Measurements from ENCODE around the gene GNPTAB. TPM values are rescaled to one million over a fixed set of nuclear protein-coding genes. Genes with fewer than 3 reads are reported as not detected.
"Not testable (repeated sequence)": the region's sequence is repeated elsewhere in the genome, so short reads cannot be mapped to it uniquely, and the experiment has no call there.

Gene GNPTAB
- total RNA-seq, 4 donors from 2014 or later = 27.1 to 91.6 (median 31.3) TPM

- H3K9me3 ChIP-seq = no peaks in the 10 kb centered on the region
- no peaks in the 10 kb centered on the region for H3K27me3 ChIP-seq
- H3K36me3 ChIP-seq = no peaks in the 10 kb centered on the region
- no peak overlapping the region for H3K27ac ChIP-seq
- no peak for DNase-seq
- H3K4me1 ChIP-seq = peaks cover 0 to 2% (median 0%) of the 10 kb centered on the region in 4 donors
- H3K4me3 ChIP-seq = no peak overlapping the region
- no peak for TF ChIP-seq POLR2A (IDR thresholded peaks at IDR 0.05)
- TF ChIP-seq CTCF (IDR thresholded peaks at IDR 0.05) = no peak
These were observed 31.5 kb upstream of the GNPTAB start for GRCh38 chr12:101862245-101862644.

DNA sequence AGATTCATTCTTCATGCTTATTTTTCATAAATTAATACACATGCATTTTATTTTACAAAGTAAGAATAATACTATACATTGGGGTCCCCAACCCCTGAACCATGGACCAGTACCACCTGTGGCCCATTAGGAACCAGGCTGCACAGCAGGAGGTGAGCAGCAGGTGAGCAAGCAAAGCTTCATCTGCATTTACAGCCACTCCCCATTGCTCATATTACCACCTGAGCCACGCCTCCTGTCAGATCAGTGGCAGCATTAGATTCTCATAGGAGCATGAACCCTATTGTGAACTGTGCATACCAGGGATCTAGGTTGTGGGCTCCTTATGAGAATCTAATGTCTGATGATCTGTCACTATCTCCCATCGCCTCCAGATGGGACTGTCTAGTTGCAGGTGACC lies 30.9 kb upstream of the GNPTAB start:
- DNase-seq, H3K9me3 ChIP-seq, H3K4me3 ChIP-seq, H3K27me3 ChIP-seq, H3K36me3 ChIP-seq, H3K4me1 ChIP-seq, H3K27ac ChIP-seq: not testable (repeated sequence)

- no peak for DNase-seq
- TF ChIP-seq CTCF (IDR thresholded peaks at IDR 0.05) (no peak), POLR2A (IDR thresholded peaks at IDR 0.05) (no peak)
- H3K4me1 ChIP-seq = peaks cover 0 to 8% (median 0%) of the 10 kb centered on the region in 4 donors
- no peaks in the 10 kb centered on the region for H3K9me3 ChIP-seq
- H3K36me3 ChIP-seq = no peaks in the 10 kb centered on the region
- no peak overlapping the region for H3K27ac ChIP-seq
- H3K27me3 ChIP-seq = no peaks in the 10 kb centered on the region
- H3K4me3 ChIP-seq = no peak overlapping the region
These were observed 29.2 kb upstream of the GNPTAB start for GRCh38 chr12:101859664-101860607.

DNA sequence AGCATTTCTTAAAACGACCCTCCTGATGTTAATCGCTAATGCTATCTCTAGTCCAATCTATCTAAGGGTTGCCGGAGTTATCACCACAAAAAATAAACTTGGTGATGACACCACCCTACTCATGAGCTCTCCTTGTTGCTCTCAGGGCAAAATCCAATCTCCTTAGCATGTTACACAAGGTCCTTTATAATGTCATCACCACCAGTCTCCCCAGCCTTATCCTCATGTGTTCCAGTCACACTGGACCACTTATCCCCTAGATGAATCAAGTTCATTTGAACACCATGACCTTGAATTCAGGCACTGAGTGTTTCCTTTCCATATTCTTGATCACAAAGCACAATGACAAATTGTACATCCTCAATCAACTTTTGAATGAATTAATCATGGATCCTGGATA lies 27.6 kb upstream of the GNPTAB start:
- Histone ChIP-seq H3K36me3 (no peaks in the 10 kb centered on the region), H3K27ac (no peak overlapping the region), H3K27me3 (no peaks in the 10 kb centered on the region), H3K9me3 (no peaks in the 10 kb centered on the region), H3K4me1 (peaks cover 0 to 8% (median 0%) of the 10 kb centered on the region in 4 donors), H3K4me3 (no peak overlapping the region)
- TF ChIP-seq CTCF (IDR thresholded peaks at IDR 0.05) = no peak
- TF ChIP-seq POLR2A (IDR thresholded peaks at IDR 0.05) = no peak
- no peak for DNase-seq

DNA sequence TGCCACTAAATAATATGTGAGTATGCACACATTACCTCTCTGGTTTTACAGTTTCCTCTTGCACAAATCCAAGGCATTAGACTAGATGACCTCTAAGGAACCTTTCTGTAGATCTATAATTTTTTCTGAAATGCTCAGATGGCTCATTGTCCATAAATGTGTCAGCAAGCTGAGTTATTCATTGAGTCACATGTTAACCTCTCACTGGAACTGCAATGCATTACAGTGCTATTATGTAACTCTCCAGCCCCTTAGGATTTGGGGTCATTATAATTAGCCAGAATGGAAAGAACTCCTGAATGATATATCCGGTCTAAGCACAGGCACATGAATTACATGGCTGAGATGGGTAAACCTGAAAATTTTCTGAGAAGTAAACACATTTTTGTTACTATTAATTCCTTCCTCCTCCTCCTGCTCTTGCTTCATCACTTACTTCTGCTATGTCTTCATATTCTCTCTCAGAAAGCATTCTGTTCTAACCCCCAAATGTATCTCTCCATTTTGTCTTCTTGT lies 26.3 kb upstream of the GNPTAB start:
- Histone ChIP-seq H3K27ac (no peak overlapping the region), H3K4me3 (no peak overlapping the region), H3K36me3 (no peaks in the 10 kb centered on the region), H3K4me1 (peaks cover 0 to 8% (median 0%) of the 10 kb centered on the region in 4 donors), H3K27me3 (no peaks in the 10 kb centered on the region), H3K9me3 (no peaks in the 10 kb centered on the region)
- no peak for DNase-seq
- TF ChIP-seq POLR2A (IDR thresholded peaks at IDR 0.05) (no peak), CTCF (IDR thresholded peaks at IDR 0.05) (no peak)

DNA sequence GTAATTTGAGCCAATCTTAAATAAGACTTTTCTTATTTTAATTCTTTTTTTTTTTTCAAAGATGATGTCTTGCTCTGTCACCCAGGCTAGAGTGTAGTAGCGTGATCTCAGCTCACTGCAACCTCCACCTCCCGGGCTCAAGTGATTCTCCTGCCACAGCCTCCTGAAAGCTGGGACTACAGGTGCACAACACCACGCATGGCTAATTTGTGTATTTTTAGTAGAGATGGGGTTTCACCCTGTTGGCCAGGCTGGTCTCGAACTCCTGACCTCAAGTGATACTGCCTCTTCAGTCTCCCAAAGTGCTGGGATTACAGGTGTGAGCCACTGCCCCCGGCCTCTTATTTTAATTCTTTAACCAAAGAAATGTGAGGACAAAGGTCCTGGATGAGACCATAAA lies 25.9 kb upstream of the GNPTAB start:
- H3K27ac ChIP-seq, H3K9me3 ChIP-seq, H3K36me3 ChIP-seq, H3K4me3 ChIP-seq, DNase-seq, H3K4me1 ChIP-seq, H3K27me3 ChIP-seq: not testable (repeated sequence)
